ENCODE data around the gene RBM34. TPM values are rescaled to one million over a fixed set of nuclear protein-coding genes. Genes with fewer than 3 reads are reported as not detected.

RBM34 gene
- total RNA-seq, 1 donor from 2014 or later: 129 TPM

GRCh38 chr1:235105051-235106043 is 55.7 kb downstream of the RBM34 start:
- FAIRE-seq (no peak), DNase-seq (ENCODE audit: low read depth) (no peak)
- peaks cover 26% of the 10 kb centered on the region for H4K20me1 ChIP-seq (ENCODE audit: insufficient read depth, low read length)
- peaks cover 5% of the 10 kb centered on the region for H3K79me2 ChIP-seq (ENCODE audit: insufficient read depth, low read length)
- peaks cover 10% of the 10 kb centered on the region for H3K36me3 Mint-ChIP-seq (ENCODE audit: low read depth, unreplicated experiment)
- TF ChIP-seq CTCF (IDR thresholded peaks at IDR 0.05; ENCODE audit: insufficient read depth, low read depth, low read length) (no peak), EZH2 (IDR thresholded peaks at IDR 0.05; ENCODE audit: insufficient read depth, low read length) (no peak)
- H3K4me1 ChIP-seq (ENCODE audit: insufficient read depth, low read length): no peaks in the 10 kb centered on the region
- H3K4me1 Mint-ChIP-seq (ENCODE audit: low read depth, unreplicated experiment): peaks cover 15% of the 10 kb centered on the region
- no peak overlapping the region for H3K27ac ChIP-seq (ENCODE audit: low read depth, low read length)
- H3K4me3 ChIP-seq (ENCODE audit: insufficient read depth, low read depth, low read length): no peak overlapping the region
- no peaks in the 10 kb centered on the region for H3K27me3 ChIP-seq (ENCODE audit: insufficient read depth, low read length)
- H3K9me3 ChIP-seq (ENCODE audit: insufficient read depth, low read depth, low read length): no peaks in the 10 kb centered on the region
- peak overlapping the region; percentile 81 for H3K4me2 ChIP-seq (ENCODE audit: low read length)
- no peak overlapping the region for H3K27ac Mint-ChIP-seq (ENCODE audit: unreplicated experiment)
- no peak overlapping the region for H2AFZ ChIP-seq (ENCODE audit: low read depth, low read length)
- no peaks in the 10 kb centered on the region for H3K27me3 Mint-ChIP-seq (ENCODE audit: low read depth, unreplicated experiment)
- peaks cover 17% of the 10 kb centered on the region for H3K36me3 ChIP-seq (ENCODE audit: insufficient read depth, low read length)
- no peaks in the 10 kb centered on the region for H3K9me3 Mint-ChIP-seq (ENCODE audit: unreplicated experiment)
- peak overlapping the region; percentile 31 for H3K4me3 Mint-ChIP-seq (ENCODE audit: unreplicated experiment)
- H3K9ac ChIP-seq (ENCODE audit: low read length): no peak overlapping the region

- H3K4me3 ChIP-seq (ENCODE audit: insufficient read depth, low read depth, low read length): no peak overlapping the region
- Mint-ChIP-seq H3K4me3 (ENCODE audit: unreplicated experiment) (no peak overlapping the region), H3K4me1 (ENCODE audit: low read depth, unreplicated experiment) (peaks cover 12% of the 10 kb centered on the region), H3K9me3 (ENCODE audit: unreplicated experiment) (no peaks in the 10 kb centered on the region), H3K27ac (ENCODE audit: unreplicated experiment) (no peak overlapping the region), H3K36me3 (ENCODE audit: low read depth, unreplicated experiment) (peaks cover 5% of the 10 kb centered on the region), H3K27me3 (ENCODE audit: low read depth, unreplicated experiment) (no peaks in the 10 kb centered on the region)
- H3K9me3 ChIP-seq (ENCODE audit: insufficient read depth, low read depth, low read length): no peaks in the 10 kb centered on the region
- H3K4me2 ChIP-seq (ENCODE audit: low read length): no peak overlapping the region
- H3K27me3 ChIP-seq (ENCODE audit: insufficient read depth, low read length): no peaks in the 10 kb centered on the region
- H2AFZ ChIP-seq (ENCODE audit: low read depth, low read length): no peak overlapping the region
- H3K79me2 ChIP-seq (ENCODE audit: insufficient read depth, low read length): no peaks in the 10 kb centered on the region
- no peaks in the 10 kb centered on the region for H3K4me1 ChIP-seq (ENCODE audit: insufficient read depth, low read length)
- no peak for TF ChIP-seq EZH2 (IDR thresholded peaks at IDR 0.05; ENCODE audit: insufficient read depth, low read length)
- no peak for TF ChIP-seq CTCF (IDR thresholded peaks at IDR 0.05; ENCODE audit: insufficient read depth, low read depth, low read length)
- H4K20me1 ChIP-seq (ENCODE audit: insufficient read depth, low read length): peaks cover 13% of the 10 kb centered on the region
- H3K9ac ChIP-seq (ENCODE audit: low read length): no peak overlapping the region
- DNase-seq (ENCODE audit: low read depth) (no peak), FAIRE-seq (no peak)
- no peak overlapping the region for H3K27ac ChIP-seq (ENCODE audit: low read depth, low read length)
- H3K36me3 ChIP-seq (ENCODE audit: insufficient read depth, low read length): no peaks in the 10 kb centered on the region
These were observed 58.0 kb downstream of the RBM34 start for GRCh38 chr1:235102993-235103411.

GRCh38 chr1:235102259-235102582 is 58.8 kb downstream of the RBM34 start:
- H3K9ac ChIP-seq (ENCODE audit: low read length): no peak overlapping the region
- no peak overlapping the region for H3K4me3 Mint-ChIP-seq (ENCODE audit: unreplicated experiment)
- H3K79me2 ChIP-seq (ENCODE audit: insufficient read depth, low read length): no peaks in the 10 kb centered on the region
- peaks cover 11% of the 10 kb centered on the region for H3K4me1 Mint-ChIP-seq (ENCODE audit: low read depth, unreplicated experiment)
- no peaks in the 10 kb centered on the region for H3K9me3 Mint-ChIP-seq (ENCODE audit: unreplicated experiment)
- FAIRE-seq (no peak), DNase-seq (ENCODE audit: low read depth) (no peak)
- H3K27ac ChIP-seq (ENCODE audit: low read depth, low read length): no peak overlapping the region
- H3K27me3 Mint-ChIP-seq (ENCODE audit: low read depth, unreplicated experiment): no peaks in the 10 kb centered on the region
- H4K20me1 ChIP-seq (ENCODE audit: insufficient read depth, low read length): peaks cover 6% of the 10 kb centered on the region
- no peak for TF ChIP-seq EZH2 (IDR thresholded peaks at IDR 0.05; ENCODE audit: insufficient read depth, low read length)
- no peak for TF ChIP-seq CTCF (IDR thresholded peaks at IDR 0.05; ENCODE audit: insufficient read depth, low read depth, low read length)
- H3K36me3 Mint-ChIP-seq (ENCODE audit: low read depth, unreplicated experiment): no peaks in the 10 kb centered on the region
- H3K36me3 ChIP-seq (ENCODE audit: insufficient read depth, low read length): no peaks in the 10 kb centered on the region
- no peaks in the 10 kb centered on the region for H3K4me1 ChIP-seq (ENCODE audit: insufficient read depth, low read length)
- H2AFZ ChIP-seq (ENCODE audit: low read depth, low read length): no peak overlapping the region
- H3K9me3 ChIP-seq (ENCODE audit: insufficient read depth, low read depth, low read length): no peaks in the 10 kb centered on the region
- no peaks in the 10 kb centered on the region for H3K27me3 ChIP-seq (ENCODE audit: insufficient read depth, low read length)
- H3K4me2 ChIP-seq (ENCODE audit: low read length): no peak overlapping the region
- no peak overlapping the region for H3K27ac Mint-ChIP-seq (ENCODE audit: unreplicated experiment)
- no peak overlapping the region for H3K4me3 ChIP-seq (ENCODE audit: insufficient read depth, low read depth, low read length)

Data from astrocyte (in vitro differentiated cells and primary cell).